HG03342 (cell line): Measurements from ENCODE around the gene NCK2.
A peak's percentile ranks its signal among the peaks of the same experiment; 100 is the strongest.

Source experiments
- ATAC-seq: cut with Tn5 transposase; IDR thresholded peaks from one replicate; pipeline ENCODE4 v1.9.1; 2021; ENCODE audit warnings: mild to moderate bottlenecking, moderate library complexity; ENCODE audit not compliant: unreplicated experiment

Gene NCK2

DNA sequence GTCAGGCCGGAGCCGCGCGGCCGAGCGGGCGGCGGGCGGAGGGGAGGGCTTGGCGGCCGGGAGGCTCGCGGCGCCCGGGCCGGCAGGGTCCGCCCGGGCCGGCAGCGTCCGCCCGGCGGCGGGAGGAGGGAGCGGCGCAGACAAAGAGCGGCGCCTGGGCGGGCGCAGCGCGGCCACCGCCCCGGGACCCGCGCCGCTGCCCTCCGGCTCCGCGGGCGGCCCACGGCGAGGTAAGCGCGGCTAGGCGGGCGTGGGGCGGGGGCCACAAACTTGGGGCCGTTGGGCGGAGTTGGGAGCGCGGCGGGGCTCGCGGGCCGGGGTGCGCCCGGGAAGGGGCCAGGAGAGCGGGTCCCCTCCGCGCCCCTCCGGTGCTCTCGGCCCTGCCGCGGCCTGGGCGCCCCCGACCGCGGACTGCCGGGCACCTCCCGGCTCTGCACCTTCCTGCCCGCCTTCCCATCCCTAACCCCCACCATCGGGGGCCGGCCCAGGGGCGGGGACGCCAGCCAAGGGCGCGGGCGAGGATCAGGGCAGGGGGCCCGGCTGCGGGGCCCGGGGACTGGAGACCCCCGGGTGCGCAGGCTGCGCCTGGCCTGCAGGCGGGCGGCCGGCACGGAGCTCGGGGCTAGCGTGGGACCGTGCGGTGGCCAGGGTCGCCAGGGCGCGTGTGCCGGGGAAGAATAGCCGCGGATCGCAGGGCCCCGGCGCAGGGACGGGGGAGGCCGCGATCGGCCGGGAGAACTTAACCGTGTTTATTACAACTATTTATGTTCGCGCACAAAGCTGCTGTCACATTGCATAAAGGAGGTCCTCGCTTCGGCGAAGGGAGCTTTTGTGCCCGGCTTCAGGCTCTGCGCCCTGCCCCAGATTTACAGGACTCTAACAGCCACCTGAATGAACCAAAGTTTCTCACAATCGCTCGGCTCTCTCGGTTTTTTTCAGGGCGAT, at the start of gene NCK2:
TSS of gene NCK2 (plus strand) at position 4 of the 945 bp plus-strand sequence. CDS start 110,152 bp downstream, outside the sequence.
- ATAC-seq: peak; percentile 29

DNA sequence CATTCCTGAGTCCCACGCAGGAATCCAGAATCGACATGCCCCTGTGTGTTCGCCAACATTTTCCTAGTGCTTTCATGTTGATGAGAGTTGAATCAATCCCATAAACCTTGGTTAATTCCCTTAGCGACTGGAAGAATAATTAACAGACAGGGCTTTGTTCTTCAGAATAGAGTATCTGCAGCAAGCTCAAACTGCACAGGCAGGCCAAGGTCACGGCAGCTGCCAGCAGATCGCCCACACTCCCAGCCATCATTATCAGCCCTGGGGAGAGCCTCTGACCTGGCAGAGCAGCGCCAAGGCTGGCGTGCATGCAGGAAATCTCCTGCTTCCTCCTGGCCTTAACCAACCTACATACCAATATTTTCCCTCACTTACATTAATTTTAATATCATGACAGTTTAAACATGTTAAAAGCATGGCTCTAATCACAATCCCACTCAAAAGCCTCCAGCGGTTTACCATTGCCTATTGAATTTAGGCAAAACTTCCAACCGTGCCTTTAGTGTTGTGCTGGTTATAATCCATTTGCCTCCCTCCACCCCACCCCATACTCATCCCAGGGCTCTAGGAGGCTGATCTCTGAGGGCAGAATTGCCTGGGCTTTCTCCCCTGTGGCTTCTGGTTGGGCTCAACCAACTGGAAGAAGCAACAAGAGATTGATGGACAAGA, 46.8 kb upstream of the NCK2 start:
- ATAC-seq: no peak

DNA sequence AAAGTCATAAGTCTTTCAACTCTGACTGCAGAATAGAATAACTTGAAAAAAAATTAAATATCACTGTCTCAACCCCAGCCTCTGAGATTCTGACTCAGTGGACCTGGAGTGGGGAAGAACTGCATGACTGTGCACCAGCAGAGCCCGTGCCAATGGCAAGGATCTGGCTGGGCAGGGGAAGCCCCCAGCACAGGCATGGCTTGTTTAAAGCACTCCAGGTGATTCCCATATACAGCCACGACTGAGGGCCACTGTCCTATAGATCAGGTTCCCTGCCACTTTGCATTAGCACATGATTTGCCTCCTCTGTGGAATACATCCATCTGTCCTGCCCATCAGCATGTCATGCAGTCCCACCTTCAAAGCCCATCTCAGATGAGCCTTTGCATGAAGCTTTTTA, 45.9 kb upstream of the NCK2 start:
- no peak for ATAC-seq

- ATAC-seq: no peak
Observed at GRCh38 chr2:105701042-105701441, 43.7 kb upstream of the NCK2 start.

DNA sequence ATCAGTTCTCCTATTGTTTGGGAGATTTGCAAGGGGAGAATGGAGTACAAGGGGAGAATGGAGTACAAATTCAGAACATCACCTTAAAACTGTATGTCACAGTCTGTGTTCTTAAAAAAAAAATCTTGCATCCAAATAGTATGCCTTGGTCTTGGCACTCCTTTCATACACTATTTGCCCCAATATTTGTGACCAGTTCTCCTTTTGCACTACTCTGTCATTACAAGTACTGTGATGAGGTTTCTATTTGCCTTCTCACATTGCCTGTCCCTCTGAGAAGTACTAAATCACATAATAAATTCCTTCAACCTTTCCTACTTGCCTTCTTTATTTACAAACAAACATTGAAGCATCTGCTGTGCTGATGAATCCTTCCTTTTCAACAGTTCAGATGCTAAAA, 36.0 kb upstream of the NCK2 start:
- no peak for ATAC-seq

GRCh38 chr2:105711394-105711793, 33.3 kb upstream of the NCK2 start:
- no peak for ATAC-seq

GRCh38 chr2:105712166-105712915, 32.4 kb upstream of the NCK2 start:
- no peak for ATAC-seq

GRCh38 chr2:105712981-105713596, 31.6 kb upstream of the NCK2 start:
- no peak for ATAC-seq

GRCh38 chr2:105714141-105714540, 30.6 kb upstream of the NCK2 start:
- no peak for ATAC-seq

DNA sequence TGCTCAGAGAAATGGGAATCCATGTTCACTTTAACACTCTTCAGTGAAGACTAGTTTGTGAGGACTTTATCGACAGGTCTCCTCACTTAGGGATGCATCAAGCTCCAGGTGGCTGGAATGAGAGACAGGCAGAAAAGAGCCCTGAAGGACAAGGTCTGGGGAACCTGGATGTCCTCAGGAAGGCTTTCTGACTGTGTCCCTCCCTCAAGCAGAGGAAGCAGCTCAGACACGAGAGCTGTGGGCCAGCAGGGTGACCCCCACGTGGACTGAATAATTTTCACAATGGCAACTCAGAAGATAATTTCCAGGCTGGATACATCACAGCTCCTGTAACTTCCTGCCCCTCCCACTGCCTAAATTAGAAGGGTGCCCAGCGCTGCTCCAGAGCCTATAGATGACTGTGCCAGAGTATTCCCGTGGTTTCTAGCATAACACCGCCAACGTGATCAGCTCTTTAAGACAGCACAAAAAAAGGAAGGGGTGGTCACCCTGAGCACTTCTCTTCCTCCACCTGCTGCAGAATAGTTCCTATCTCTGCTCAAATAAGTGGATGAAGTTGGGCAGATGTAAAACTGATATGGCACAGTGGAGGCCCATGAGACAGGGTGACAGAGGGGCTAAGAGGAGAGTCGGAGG, 25.7 kb upstream of the NCK2 start:
- no peak for ATAC-seq

- ATAC-seq: no peak
Observed at GRCh38 chr2:105721991-105722511, 22.7 kb upstream of the NCK2 start.

DNA sequence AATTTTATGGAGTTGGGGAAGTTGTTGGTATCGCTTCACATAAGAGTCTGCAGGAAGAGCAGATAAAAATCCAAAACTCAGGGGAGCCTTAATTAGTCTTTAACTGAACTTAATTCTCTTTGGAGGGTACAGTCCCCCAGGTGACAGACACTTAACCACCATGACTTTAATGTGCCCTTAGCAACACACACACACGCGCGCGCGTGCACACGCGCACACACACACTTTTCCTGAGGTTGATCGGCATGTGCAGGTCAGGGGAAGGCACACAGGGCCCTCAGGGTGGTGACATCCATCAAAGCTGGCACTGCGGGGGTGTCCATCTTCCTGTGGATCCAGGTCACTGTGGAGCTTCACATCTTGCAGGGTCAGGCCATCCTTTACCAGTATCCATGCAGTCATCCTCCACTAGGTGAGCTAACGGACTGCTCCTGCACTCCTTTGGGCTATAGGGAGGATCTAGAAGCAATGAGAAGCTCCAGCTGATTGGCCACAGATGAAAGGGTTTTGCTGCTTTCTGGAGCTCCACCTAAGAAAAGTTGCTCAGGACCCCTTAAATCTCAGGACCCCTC, 21.9 kb upstream of the NCK2 start:
- ATAC-seq: no peak

GRCh38 chr2:105723431-105723830, 21.3 kb upstream of the NCK2 start:
- ATAC-seq: no peak

- ATAC-seq: no peak
Observed at GRCh38 chr2:105725388-105725787, 19.3 kb upstream of the NCK2 start.

DNA sequence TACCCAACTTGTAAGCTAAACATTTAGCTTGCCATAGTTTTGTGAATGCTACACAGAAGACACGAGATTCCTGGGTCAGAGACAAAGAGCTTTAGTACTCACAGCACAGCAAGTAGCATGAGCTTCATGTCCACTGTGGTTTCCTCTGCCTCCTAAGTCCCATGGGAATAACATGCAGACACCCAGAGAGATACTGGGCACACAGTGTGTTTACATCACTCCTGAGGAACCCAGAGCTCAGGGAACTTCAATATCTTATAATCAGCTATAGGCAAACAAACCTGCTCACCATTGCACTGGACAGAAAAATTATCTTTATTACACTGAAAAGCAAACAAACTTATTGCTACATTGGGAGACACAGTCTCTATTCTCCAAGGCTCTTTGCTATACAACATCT, 14.5 kb upstream of the NCK2 start:
- ATAC-seq: no peak

DNA sequence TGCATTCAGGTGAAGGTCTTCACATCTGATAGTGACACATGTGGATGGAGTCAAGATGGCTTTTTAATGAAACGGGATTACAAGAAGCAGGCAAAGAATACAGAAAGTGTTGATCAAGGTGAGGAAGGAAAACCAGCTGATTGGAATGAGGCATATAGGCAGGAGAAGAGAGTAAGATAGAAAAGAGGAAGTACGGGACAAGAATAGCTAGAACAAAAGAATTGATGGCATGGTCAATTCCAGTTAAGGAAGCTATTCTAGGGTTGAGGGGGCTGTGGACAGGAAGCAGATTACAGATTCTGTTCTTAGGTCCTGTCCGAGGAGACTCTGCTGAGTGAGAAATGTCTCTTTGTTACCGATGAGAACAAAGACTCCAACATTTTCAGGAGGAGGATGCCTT, 13.2 kb upstream of the NCK2 start:
- no peak for ATAC-seq

DNA sequence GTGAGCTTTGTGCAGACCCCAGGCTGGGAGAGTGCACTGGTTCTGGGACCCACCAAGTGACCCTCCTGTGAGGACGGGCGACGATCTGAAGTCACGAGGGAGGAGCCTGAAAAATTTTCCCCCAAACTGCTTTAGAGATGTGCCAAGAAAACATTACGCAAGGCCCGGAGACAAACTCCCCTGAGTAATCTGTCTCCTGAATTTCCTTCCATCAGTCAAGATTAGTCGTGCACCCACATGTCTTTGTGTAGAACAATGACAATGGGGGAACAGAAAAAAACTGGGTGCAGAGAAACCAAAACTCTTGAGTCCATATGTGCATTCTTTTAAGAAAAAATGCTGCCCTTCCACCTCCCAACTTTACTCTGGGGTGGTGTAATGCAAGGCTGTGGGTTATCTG, 12.6 kb upstream of the NCK2 start:
- no peak for ATAC-seq

- no peak for ATAC-seq
Observed at GRCh38 chr2:105732955-105733607, 11.6 kb upstream of the NCK2 start.

DNA sequence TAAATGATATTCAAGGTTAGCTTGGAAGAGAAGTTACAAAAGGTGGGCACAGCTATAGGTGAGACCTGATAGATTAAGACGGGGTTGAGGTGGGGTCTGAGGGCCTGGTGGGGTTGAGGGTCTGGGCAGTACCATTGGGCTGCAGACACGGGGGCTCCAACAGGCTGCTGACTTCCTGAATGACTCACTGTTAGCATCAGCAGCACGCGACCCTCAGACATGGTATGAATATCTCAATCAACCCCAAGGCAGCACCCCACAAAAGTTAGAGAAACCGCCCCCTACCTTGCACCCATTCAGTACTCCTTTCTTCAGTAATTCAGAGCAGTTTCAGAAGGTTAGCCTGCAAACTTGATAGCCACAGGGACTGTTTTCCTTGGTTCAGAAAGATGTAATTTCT, 10.8 kb upstream of the NCK2 start:
- no peak for ATAC-seq
